NT2/D1 (cell line): ENCODE measurements around the gene GRK4.
"Not testable (repeated sequence)": the region's sequence is repeated elsewhere in the genome, so short reads cannot be mapped to it uniquely, and the experiment has no call there.

Experiments
- DNase-seq: peaks from one replicate; pipeline ENCODE4 v3.0.0-alpha.2; 2011; ENCODE audit warnings: low read depth, low spot score
- H3K27me3 ChIP-seq: 2 replicates; pipeline ENCODE4 v1.6.0; 2011; ENCODE audit warnings: mild to moderate bottlenecking; ENCODE audit not compliant: insufficient read length, insufficient read depth
- H3K36me3 ChIP-seq: 2 replicates; pipeline ENCODE4 v1.6.1; 2011; ENCODE audit warnings: mild to moderate bottlenecking, low read length, mixed read lengths; ENCODE audit not compliant: insufficient read depth, insufficient read length
- H3K4me1 ChIP-seq: 2 replicates; pipeline ENCODE4 v1.5.1; 2011; ENCODE audit not compliant: insufficient read depth, insufficient read length
- H3K4me3 ChIP-seq: 2 replicates; pipeline ENCODE4 v1.5.1; 2011; ENCODE audit warnings: low read depth; ENCODE audit not compliant: insufficient read length
- H3K9ac ChIP-seq: 2 replicates; pipeline ENCODE4 v1.6.0; 2011; ENCODE audit warnings: low read depth; ENCODE audit not compliant: insufficient read length
- H3K9me3 ChIP-seq: 2 replicates; pipeline ENCODE4 v1.5.1; 2011; ENCODE audit warnings: mild to moderate bottlenecking, low read length; ENCODE audit not compliant: insufficient read depth
- SUZ12 ChIP-seq: IDR thresholded peaks from 2 replicates; pipeline ENCODE4 v1.6.1; 2011; ENCODE audit not compliant: insufficient read length, insufficient read depth; ENCODE audit errors: extremely low read depth
- YY1 ChIP-seq: IDR thresholded peaks from 2 replicates; pipeline ENCODE4 v1.6.1; 2011; ENCODE audit not compliant: insufficient read length, insufficient read depth
- ZNF274 ChIP-seq: IDR thresholded peaks from 2 replicates; pipeline ENCODE4 v1.6.1; 2011; ENCODE audit warnings: mild to moderate bottlenecking, low read depth, low read length

Gene GRK4

GRCh38 chr4:2935762-2936743 lies 27.3 kb upstream of the GRK4 start:
- DNase-seq: no peak
- H3K36me3 ChIP-seq: peaks cover 78% of the 10 kb centered on the region

GRCh38 chr4:2936773-2937145 lies 26.6 kb upstream of the GRK4 start:
- H3K9ac ChIP-seq: peak overlapping the region; percentile 28
- no peaks in the 10 kb centered on the region for H3K9me3 ChIP-seq
- H3K36me3 ChIP-seq: peaks cover 78% of the 10 kb centered on the region
- H3K27me3 ChIP-seq: no peaks in the 10 kb centered on the region
- H3K4me1 ChIP-seq: peaks cover 37% of the 10 kb centered on the region
- no peak overlapping the region for H3K4me3 ChIP-seq
- no peak for TF ChIP-seq ZNF274
- no peak for TF ChIP-seq SUZ12
- no peak for TF ChIP-seq YY1
- no peak for DNase-seq

More at GRCh38 chr4:2935762-2936743, 27.3 kb upstream of the GRK4 start:
- Histone ChIP-seq H3K9me3 (no peaks in the 10 kb centered on the region), H3K4me1 (peaks cover 38% of the 10 kb centered on the region), H3K27me3 (no peaks in the 10 kb centered on the region), H3K4me3 (peak overlapping the region; percentile 99), H3K9ac (peak overlapping the region; percentile 100)
- TF ChIP-seq ZNF274 (no peak), YY1 (no peak), SUZ12 (no peak)

GRCh38 chr4:2937146-2937857 lies 26.1 kb upstream of the GRK4 start:
- Histone ChIP-seq H3K9ac (no peak overlapping the region), H3K9me3 (no peaks in the 10 kb centered on the region), H3K27me3 (no peaks in the 10 kb centered on the region), H3K4me3 (no peak overlapping the region), H3K36me3 (peaks cover 78% of the 10 kb centered on the region), H3K4me1 (peaks cover 32% of the 10 kb centered on the region)
- DNase-seq: no peak
- no peak for TF ChIP-seq SUZ12
- TF ChIP-seq ZNF274: no peak
- no peak for TF ChIP-seq YY1

GRCh38 chr4:2937986-2938385 lies 25.4 kb upstream of the GRK4 start:
- H3K4me1 ChIP-seq: peaks cover 26% of the 10 kb centered on the region
- TF ChIP-seq ZNF274 (no peak), SUZ12 (no peak), YY1 (no peak)
- no peak overlapping the region for H3K4me3 ChIP-seq
- DNase-seq: no peak
- no peaks in the 10 kb centered on the region for H3K27me3 ChIP-seq
- H3K9ac ChIP-seq: no peak overlapping the region
- H3K9me3 ChIP-seq: no peaks in the 10 kb centered on the region
- peaks cover 78% of the 10 kb centered on the region for H3K36me3 ChIP-seq

- not testable (repeated sequence) for H3K27me3 ChIP-seq, H3K4me3 ChIP-seq, H3K9me3 ChIP-seq, DNase-seq, H3K9ac ChIP-seq
- Histone ChIP-seq H3K36me3 (peaks cover 78% of the 10 kb centered on the region), H3K4me1 (peaks cover 26% of the 10 kb centered on the region)
Measured at GRCh38 chr4:2938411-2938810, 25.0 kb upstream of the GRK4 start.

GRCh38 chr4:2938906-2939305 lies 24.5 kb upstream of the GRK4 start:
- H3K9me3 ChIP-seq: no peaks in the 10 kb centered on the region
- no peak overlapping the region for H3K9ac ChIP-seq
- no peaks in the 10 kb centered on the region for H3K27me3 ChIP-seq
- H3K4me1 ChIP-seq: peaks cover 26% of the 10 kb centered on the region
- no peak for TF ChIP-seq SUZ12
- no peak for TF ChIP-seq ZNF274
- no peak for TF ChIP-seq YY1
- DNase-seq: no peak
- H3K36me3 ChIP-seq: peaks cover 82% of the 10 kb centered on the region
- no peak overlapping the region for H3K4me3 ChIP-seq

GRCh38 chr4:2939383-2940243 lies 23.8 kb upstream of the GRK4 start:
- no peak for TF ChIP-seq ZNF274
- TF ChIP-seq YY1: no peak
- no peak for TF ChIP-seq SUZ12
- Histone ChIP-seq H3K9ac (no peak overlapping the region), H3K27me3 (no peaks in the 10 kb centered on the region), H3K4me3 (no peak overlapping the region), H3K36me3 (peaks cover 89% of the 10 kb centered on the region), H3K4me1 (peaks cover 26% of the 10 kb centered on the region), H3K9me3 (no peaks in the 10 kb centered on the region)
- DNase-seq: no peak
